ENCODE data around the gene MUSK. TPM values are rescaled to one million over a fixed set of nuclear protein-coding genes. Genes with fewer than 3 reads are reported as not detected.

MUSK gene
- total and polyA plus RNA-seq, 2 of the 8 experiments (the other 6 are each of a cell fraction or from before 2014, with no cell fraction given), result not detected

- no peak overlapping the region for H3K14ac ChIP-seq (ENCODE audit: insufficient read length)
- ChIA-PET CTCF (ENCODE audit: partially characterized antibody) (no interaction called here), POLR2A (ENCODE audit: partially characterized antibody) (no interaction called here)
- H3K9me3 ChIP-seq (ENCODE audit: insufficient read depth in 2 of 2, low read depth in 1 of 2, low read length in 1 of 2), result no peaks in the 10 kb centered on the region
- H2AK5ac ChIP-seq (ENCODE audit: low read depth, low read length), result no peak overlapping the region
- peaks cover 0 to 3% (median 2%) of the 10 kb centered on the region in 4 experiments; a peak in 2 of 7 replicates for H3K4me1 ChIP-seq (replicated peaks in 1 of 4; ENCODE audit: control insufficient read depth in 3 of 4, insufficient read depth in 4 of 4, low read length in 3 of 4)
- no peak overlapping the region for H3K23ac ChIP-seq (ENCODE audit: insufficient read length)
- no peak overlapping the region for H3K4me2 ChIP-seq (ENCODE audit: insufficient read depth in 1 of 2, low read depth in 2 of 2, low read length in 2 of 2)
- 60 to 85% methylated on average over 1 to 4 of the region's 5 CpGs for WGBS, 2 experiments (ENCODE audit: extremely low coverage in 1 of 2, insufficient coverage in 1 of 2, insufficient read length in 1 of 2, insufficient replicate concordance in 2 of 2, low coverage in 1 of 2, low lambda C conversion rate in 2 of 2, missing lambda C conversion rate in 1 of 2)
- H2BK20ac ChIP-seq (ENCODE audit: low read length), result no peak overlapping the region
- no peak overlapping the region for H2BK12ac ChIP-seq (ENCODE audit: low read depth, low read length)
- H2BK120ac ChIP-seq (replicated peaks; ENCODE audit: low read depth, low read length), result no peak overlapping the region
- no peak overlapping the region for H3K9ac ChIP-seq (replicated peaks in 1 of 4; ENCODE audit: extremely low read depth in 1 of 4, low read depth in 3 of 4, low read length in 3 of 4)
- no peaks in the 10 kb centered on the region for H3K79me1 ChIP-seq (ENCODE audit: low read depth, low read length)
- no peak overlapping the region for H2BK15ac ChIP-seq (ENCODE audit: low read length)
- no peak overlapping the region for H3K4ac ChIP-seq (replicated peaks; ENCODE audit: insufficient read length, low read depth, low read length)
- no peak overlapping the region for H2AFZ ChIP-seq (ENCODE audit: low read length)
- no peak overlapping the region for H2BK5ac ChIP-seq (ENCODE audit: low read depth, low read length)
- H4K8ac ChIP-seq (ENCODE audit: extremely low read depth, insufficient read depth, low read length), result no peak overlapping the region
- no peak for FAIRE-seq
- no peak overlapping the region for H4K5ac ChIP-seq (ENCODE audit: insufficient read length, low read depth, low read length)
- H4K91ac ChIP-seq (replicated peaks; ENCODE audit: insufficient read length, low read length), result no peak overlapping the region
- DNase-seq (ENCODE audit: low read depth in 1 of 2, low spot score in 2 of 2), result no peak
- no peak overlapping the region for H3K4me3 ChIP-seq (ENCODE audit: extremely low read depth in 1 of 4, insufficient read depth in 2 of 4, low read depth in 3 of 4, low read length in 4 of 4)
- no peaks in the 10 kb centered on the region for H3K27me3 ChIP-seq (replicated peaks in 1 of 4; ENCODE audit: control insufficient read depth in 3 of 4, extremely low read depth in 1 of 4, insufficient read depth in 3 of 4, low read length in 3 of 4)
- H3K27ac ChIP-seq (ENCODE audit: low read depth, low read length), result no peak overlapping the region
- H3K36me3 ChIP-seq (ENCODE audit: control insufficient read depth in 2 of 4, insufficient read depth in 4 of 4, low read length in 3 of 4), result no peaks in the 10 kb centered on the region
- H3K23me2 ChIP-seq (ENCODE audit: low read depth, low read length), result no peaks in the 10 kb centered on the region; the same call in 1 of the 2 replicates
- H3K18ac ChIP-seq (ENCODE audit: extremely low read depth, low read length), result no peak overlapping the region
- no peaks in the 10 kb centered on the region for H3K79me2 ChIP-seq (ENCODE audit: control insufficient read depth in 1 of 2, insufficient read depth in 2 of 2, low read length in 2 of 2)
- no peaks in the 10 kb centered on the region for H4K20me1 ChIP-seq (replicated peaks in 1 of 2; ENCODE audit: control insufficient read depth in 1 of 2, insufficient read depth in 2 of 2, low read length in 2 of 2)
- H3K56ac ChIP-seq (replicated peaks; ENCODE audit: insufficient read length, low read depth, low read length), result no peak overlapping the region
- no peak for TF ChIP-seq RBBP5 (IDR thresholded peaks at IDR 0.05; ENCODE audit: borderline replicate concordance, low read depth, low read length)
- no peak for TF ChIP-seq SP2 (IDR thresholded peaks at IDR 0.05; ENCODE audit: low read length)
- no peak for TF ChIP-seq USF2 (IDR thresholded peaks at IDR 0.05; ENCODE audit: low read length)
- no peak for TF ChIP-seq SP1 (IDR thresholded peaks at IDR 0.05; ENCODE audit: low read depth, low read length)
- no peak for TF ChIP-seq CHD1 (IDR thresholded peaks at IDR 0.05; ENCODE audit: low read depth, low read length)
- TF ChIP-seq POLR2A (IDR thresholded peaks at IDR 0.05; ENCODE audit: control extremely low read depth in 1 of 2, low read depth in 2 of 2, low read length in 2 of 2), result no peak
- TF ChIP-seq CBX5 (IDR thresholded peaks at IDR 0.05; ENCODE audit: low read depth, low read length), result no peak
- no peak for TF ChIP-seq SIX5 (IDR thresholded peaks at IDR 0.05; ENCODE audit: low read depth, low read length)
- no peak for TF ChIP-seq GABPA (IDR thresholded peaks at IDR 0.05; ENCODE audit: borderline replicate concordance, insufficient read depth, low read length)
- no peak for TF ChIP-seq HDAC6 (IDR thresholded peaks at IDR 0.05; ENCODE audit: low read depth, low read length)
- TF ChIP-seq EZH2 (IDR thresholded peaks at IDR 0.05; ENCODE audit: low read depth, low read length, severe bottlenecking), result no peak
- no peak for TF ChIP-seq ASH2L (IDR thresholded peaks at IDR 0.05; ENCODE audit: low read length)
- no peak for TF ChIP-seq PHF8 (conservative IDR thresholded peaks at IDR 0.05; ENCODE audit: low read depth, low read length)
- TF ChIP-seq BRCA1 (IDR thresholded peaks at IDR 0.05; ENCODE audit: low read depth, low read length), result no peak
These were observed 79.8 kb downstream of the MUSK start for GRCh38 chr9:110748251-110748893.
